Measurements from ENCODE around the gene TP53I3.
"Not testable (repeated sequence)": the region's sequence is repeated elsewhere in the genome, so short reads cannot be mapped to it uniquely, and the experiment has no call there.

TP53I3 gene

GRCh38 chr2:24095171-24095677, 10.6 kb upstream of the TP53I3 start:
- DNase-seq, result not testable (repeated sequence)

GRCh38 chr2:24093270-24093669, 8.6 kb upstream of the TP53I3 start:
- not testable (repeated sequence) for DNase-seq

- no peak for DNase-seq
Measured at GRCh38 chr2:24088821-24089359, 4.3 kb upstream of the TP53I3 start.

- DNase-seq, result no peak
Measured at GRCh38 chr2:24087032-24087431, 2.4 kb upstream of the TP53I3 start.

GRCh38 chr2:24086241-24086640, 1.6 kb upstream of the TP53I3 start:
- DNase-seq, result no peak

GRCh38 chr2:24085200-24085489, 511 bp upstream of the TP53I3 start:
- DNase-seq, result no peak

- DNase-seq, result peak; percentile 28
Measured at GRCh38 chr2:24083567-24084385, 858 bp downstream of the TP53I3 start.

- DNase-seq, result no peak
Measured at GRCh38 chr2:24082787-24083566, 1.7 kb downstream of the TP53I3 start.

- no peak for DNase-seq
Measured at GRCh38 chr2:24080701-24081100, 3.9 kb downstream of the TP53I3 start.

- DNase-seq, result no peak
Measured at GRCh38 chr2:24077879-24078278, 6.8 kb downstream of the TP53I3 start.

- DNase-seq, result no peak
Measured at GRCh38 chr2:24077535-24077877, 7.1 kb downstream of the TP53I3 start.

GRCh38 chr2:24076849-24077534, 7.6 kb downstream of the TP53I3 start:
- DNase-seq, result no peak

GRCh38 chr2:24075915-24076848, 8.5 kb downstream of the TP53I3 start, which contains the start of gene SF3B6:
Gene SF3B6, minus strand, starts transcription at chr2:24076326. Its CDS starts 97 bp downstream, at chr2:24076229.
- peak; percentile 94 for DNase-seq

GRCh38 chr2:24075259-24075658, 9.4 kb downstream of the TP53I3 start:
- DNase-seq, result no peak

- no peak for DNase-seq
Measured at GRCh38 chr2:24073816-24074215, 10.8 kb downstream of the TP53I3 start.

GRCh38 chr2:24072259-24072658, 12.4 kb downstream of the TP53I3 start:
- no peak for DNase-seq

- DNase-seq, result no peak
Measured at GRCh38 chr2:24065341-24065740, 19.3 kb downstream of the TP53I3 start.

- DNase-seq, result no peak
Measured at GRCh38 chr2:24058564-24059271, 25.9 kb downstream of the TP53I3 start.

- no peak for DNase-seq
Measured at GRCh38 chr2:24055750-24056149, 28.9 kb downstream of the TP53I3 start.

- no peak for DNase-seq
Measured at GRCh38 chr2:24054366-24055010, 30.1 kb downstream of the TP53I3 start.

- no peak for DNase-seq
Measured at GRCh38 chr2:24052951-24053350, 31.7 kb downstream of the TP53I3 start.
